Bladder microvascular endothelial cell (primary cell): ENCODE measurements around the gene DNPH1. TPM values are rescaled to one million over a fixed set of nuclear protein-coding genes. Genes with fewer than 3 reads are reported as not detected.

Experiments used
- total RNA-seq: library from RNA; depleted of rRNA; stranded (reverse); fragments of >200 nt; gene quantifications from 2 replicates; pipeline ENCODE4 v1.2.3, GENCODE V29; 2014

The DNPH1 gene, protein sequence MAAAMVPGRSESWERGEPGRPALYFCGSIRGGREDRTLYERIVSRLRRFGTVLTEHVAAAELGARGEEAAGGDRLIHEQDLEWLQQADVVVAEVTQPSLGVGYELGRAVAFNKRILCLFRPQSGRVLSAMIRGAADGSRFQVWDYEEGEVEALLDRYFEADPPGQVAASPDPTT
- 25.9 and 36.3 TPM in 2 replicates for total RNA-seq

DNA sequence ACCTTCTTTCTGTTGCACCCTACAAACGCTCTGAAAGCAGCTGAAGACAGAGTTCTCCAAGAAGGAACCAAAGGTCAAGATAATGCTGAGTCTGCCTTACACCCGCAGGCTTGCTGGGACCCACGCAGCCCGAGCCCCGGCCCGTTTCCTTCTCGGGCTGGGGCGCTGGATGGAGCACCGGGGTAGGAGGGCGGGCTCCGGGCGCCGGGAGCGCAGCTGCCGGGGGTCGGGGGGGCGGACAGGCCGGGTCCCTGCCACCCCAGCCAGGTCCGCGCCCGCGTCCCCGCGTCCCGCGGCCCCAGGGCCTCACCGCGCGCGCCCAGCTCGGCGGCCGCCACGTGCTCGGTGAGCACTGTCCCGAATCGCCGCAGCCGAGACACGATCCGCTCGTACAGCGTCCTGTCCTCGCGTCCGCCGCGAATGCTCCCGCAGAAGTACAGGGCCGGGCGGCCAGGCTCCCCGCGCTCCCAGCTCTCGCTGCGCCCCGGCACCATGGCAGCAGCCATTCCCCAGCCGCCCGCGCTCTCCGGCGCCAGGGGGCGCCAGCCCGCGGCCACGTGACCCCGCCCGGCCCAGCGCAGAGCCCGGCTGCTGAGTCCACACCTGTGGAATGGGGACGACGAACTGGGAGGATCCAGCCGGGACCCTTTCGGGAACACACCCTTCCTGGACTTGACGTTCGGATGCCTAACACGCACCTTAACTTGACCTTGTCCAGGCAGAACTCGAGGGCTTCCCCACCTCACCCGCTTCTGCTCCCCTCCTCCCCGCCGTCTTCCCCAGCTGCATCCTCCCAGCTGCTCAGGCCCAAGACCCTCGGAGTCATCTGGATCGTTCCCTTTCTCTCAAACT, at the start of gene DNPH1:
DNPH1 (minus strand) TSS at position 531 of the 852 bp plus-strand sequence; CDS start at position 506, 25 bp downstream.

GRCh38 chr6:43242908-43243663, 13.8 kb upstream of the DNPH1 start, which contains the start of gene TTBK1:
TTBK1 (plus strand) TSS chr6:43243481; CDS start chr6:43246661, 3,180 bp downstream.

GRCh38 chr6:43181942-43182860, 47.1 kb downstream of the DNPH1 start, which contains the start of gene CUL9:
CUL9 (plus strand) TSS chr6:43182196; CDS start chr6:43184311, 2,115 bp downstream.

Other genes starting within 250 kb of the DNPH1 start
- 29.1 and 32.3 TPM in 2 replicates for gene PPP2R5D, start 244.9 kb downstream of the DNPH1 start, total RNA-seq
- gene MEA1, start 215.5 kb downstream of the DNPH1 start, total RNA-seq, result 38.9 and 39.6 TPM in 2 replicates
- 98.5 and 107 TPM in 2 replicates for gene KLHDC3, start 215.2 kb downstream of the DNPH1 start, total RNA-seq
- 59.3 and 85.0 TPM in 2 replicates for gene RRP36, start 207.9 kb downstream of the DNPH1 start, total RNA-seq
- gene CUL7, start 175.6 kb downstream of the DNPH1 start, total RNA-seq, result 20.9 and 41.9 TPM in 2 replicates
- gene MRPL2, start 170.0 kb downstream of the DNPH1 start, total RNA-seq, result 12.0 and 17.6 TPM in 2 replicates
- 14.2 and 20.8 TPM in 2 replicates for gene KLC4, start 169.8 kb downstream of the DNPH1 start, total RNA-seq
- gene PTK7, start 153.2 kb downstream of the DNPH1 start, total RNA-seq, result 2.8 and 30.5 TPM in 2 replicates
- gene SRF, start 58.2 kb downstream of the DNPH1 start, total RNA-seq, result 10.2 and 16.6 TPM in 2 replicates
- 20.1 and 40.0 TPM in 2 replicates for gene CUL9, start 47.3 kb downstream of the DNPH1 start, total RNA-seq
- gene TTBK1, start 14.0 kb upstream of the DNPH1 start, total RNA-seq, result under 0.01 and 0.06 TPM in 2 replicates
- not detected in 2 replicates for gene SLC22A7, start 68.8 kb upstream of the DNPH1 start, total RNA-seq
- gene CRIP3, start 79.3 kb upstream of the DNPH1 start, total RNA-seq, result 0.19 TPM in 1 of 2 replicates, not detected in the other
- gene ZNF318, start 140.2 kb upstream of the DNPH1 start, total RNA-seq, result 3.4 and 8.2 TPM in 2 replicates
- 12.8 and 30.3 TPM in 2 replicates for gene ABCC10, start 198.1 kb upstream of the DNPH1 start, total RNA-seq
- 0.16 and 1.1 TPM in 2 replicates for gene DLK2, start 226.1 kb upstream of the DNPH1 start, total RNA-seq
- 6.8 and 13.7 TPM in 2 replicates for gene TJAP1, start 248.1 kb upstream of the DNPH1 start, total RNA-seq